Measurements from ENCODE around the gene WDR35.

DNA sequence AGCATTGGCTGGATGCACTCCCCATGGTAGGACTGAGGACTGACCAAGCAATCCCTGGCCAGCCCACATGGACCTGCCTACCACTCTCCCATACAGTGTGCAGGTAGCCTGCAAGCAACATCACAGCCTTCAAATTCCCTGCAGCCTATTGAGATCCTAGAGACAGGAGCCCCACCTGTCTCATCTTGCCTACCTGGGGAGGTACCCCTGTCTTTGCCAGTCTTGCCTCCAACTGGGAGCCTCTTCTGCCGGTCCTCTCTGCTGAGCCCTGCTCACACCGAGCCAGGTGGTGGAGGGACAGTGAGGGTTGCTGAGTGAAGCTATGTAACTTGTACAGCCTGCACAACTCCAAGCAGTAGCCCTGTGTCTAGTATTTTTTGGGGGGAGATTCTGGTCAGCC, 118.1 kb downstream of the WDR35 start:
- TF ChIP-seq TEAD4 (CRISPR knock-in tag; IDR thresholded peaks at IDR 0.05) (no peak), ZNF138 (CRISPR knock-in tag; conservative IDR thresholded peaks at IDR 0.05) (no peak), ZNF396 (CRISPR knock-in tag; IDR thresholded peaks at IDR 0.05; ENCODE audit: borderline replicate concordance) (no peak), CTCF (IDR thresholded peaks at IDR 0.05) (no peak), ERG (CRISPR knock-in tag; IDR thresholded peaks at IDR 0.05) (no peak), MAX (CRISPR knock-in tag; IDR thresholded peaks at IDR 0.05) (no peak)
- TF ChIP-seq, protein P1, sequence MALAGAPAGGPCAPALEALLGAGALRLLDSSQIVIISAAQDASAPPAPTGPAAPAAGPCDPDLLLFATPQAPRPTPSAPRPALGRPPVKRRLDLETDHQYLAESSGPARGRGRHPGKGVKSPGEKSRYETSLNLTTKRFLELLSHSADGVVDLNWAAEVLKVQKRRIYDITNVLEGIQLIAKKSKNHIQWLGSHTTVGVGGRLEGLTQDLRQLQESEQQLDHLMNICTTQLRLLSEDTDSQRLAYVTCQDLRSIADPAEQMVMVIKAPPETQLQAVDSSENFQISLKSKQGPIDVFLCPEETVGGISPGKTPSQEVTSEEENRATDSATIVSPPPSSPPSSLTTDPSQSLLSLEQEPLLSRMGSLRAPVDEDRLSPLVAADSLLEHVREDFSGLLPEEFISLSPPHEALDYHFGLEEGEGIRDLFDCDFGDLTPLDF (CRISPR knock-in tag; IDR thresholded peaks at IDR 0.05) = no peak
